Uterus (tissue), 2 donors: ENCODE results near the gene GSG1L.

Experiments used
- CTCF ChIP-seq, 4 experiments: fragments of 200-600 bp in 2 of 4; fragments of 450-650 bp in 2 of 4; sonication (generic) in 2 of 4; IDR thresholded peaks; one replicate each; pipeline ENCODE4 v1.5.1; 2016 to 2019; ENCODE audit warnings: antibody characterized with exemption in 4 of 4, mild to moderate bottlenecking in 2 of 4, moderate library complexity in 1 of 4
- POLR2A ChIP-seq, 2 donors: fragments of 450-650 bp; IDR thresholded peaks; one replicate each; pipeline ENCODE4 v1.6.1; 2016; ENCODE audit warnings: antibody characterized with exemption in 2 of 2, mild to moderate bottlenecking in 1 of 2, moderate library complexity in 1 of 2

GRCh38 chr16:27738596-27738995 lies 324.9 kb downstream of the GSG1L start:
- TF ChIP-seq CTCF (IDR thresholded peaks at IDR 0.05) (no peak), POLR2A (IDR thresholded peaks at IDR 0.05) (no peak)
